ENCODE measurements around the gene MAJIN.

Gene MAJIN

DNA sequence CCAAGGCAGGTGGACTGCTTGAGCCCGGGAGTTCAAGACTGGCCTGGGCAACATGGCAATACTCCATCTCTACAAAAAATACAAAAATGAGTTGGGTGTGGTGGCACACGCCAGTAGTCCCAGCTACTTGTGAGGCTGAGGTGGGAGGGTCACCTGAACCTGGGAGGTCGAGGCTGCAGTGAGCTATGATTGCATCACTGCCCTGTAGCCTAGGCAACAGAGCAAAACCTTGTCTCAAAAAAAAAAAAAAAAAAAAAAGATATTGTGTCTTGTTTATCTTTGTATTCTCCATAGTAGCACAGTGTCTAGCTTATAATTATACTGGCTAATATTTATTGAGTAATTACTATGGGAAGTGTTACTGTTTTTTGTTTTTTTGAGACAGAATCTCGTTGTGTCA lies 20.4 kb downstream of the MAJIN start:
- Histone ChIP-seq H3K36me3 (ENCODE audit: insufficient read depth, low read length) (no peaks in the 10 kb centered on the region), H3K4me1 (ENCODE audit: control insufficient read depth, insufficient read depth, low read length) (no peaks in the 10 kb centered on the region), H3K4me2 (ENCODE audit: low read length) (no peak overlapping the region), H3K9me3 (replicated peaks; ENCODE audit: low read length) (no peaks in the 10 kb centered on the region), H3K4me3 (ENCODE audit: low read length) (no peak overlapping the region), H3K9ac (ENCODE audit: low read depth, low read length) (no peak overlapping the region), H3K27me3 (ENCODE audit: control insufficient read depth, insufficient read depth, low read length) (peaks cover 59% of the 10 kb centered on the region)

- Histone ChIP-seq H3K9ac (ENCODE audit: low read depth, low read length) (no peak overlapping the region), H3K27me3 (ENCODE audit: control insufficient read depth, insufficient read depth, low read length) (peaks cover 61% of the 10 kb centered on the region), H3K36me3 (ENCODE audit: insufficient read depth, low read length) (no peaks in the 10 kb centered on the region), H3K4me1 (ENCODE audit: control insufficient read depth, insufficient read depth, low read length) (no peaks in the 10 kb centered on the region), H3K9me3 (replicated peaks; ENCODE audit: low read length) (no peaks in the 10 kb centered on the region), H3K4me3 (ENCODE audit: low read length) (no peak overlapping the region), H3K4me2 (ENCODE audit: low read length) (no peak overlapping the region)
These were observed 24.6 kb downstream of the MAJIN start for GRCh38 chr11:64947208-64947814.

GRCh38 chr11:64936539-64936938 lies 35.4 kb downstream of the MAJIN start:
- no peaks in the 10 kb centered on the region for H3K9me3 ChIP-seq (replicated peaks; ENCODE audit: low read length)
- peaks cover 38% of the 10 kb centered on the region for H3K36me3 ChIP-seq (ENCODE audit: insufficient read depth, low read length)
- H3K4me1 ChIP-seq (ENCODE audit: control insufficient read depth, insufficient read depth, low read length) = peaks cover 7% of the 10 kb centered on the region
- H3K4me2 ChIP-seq (ENCODE audit: low read length) = no peak overlapping the region
- no peak overlapping the region for H3K9ac ChIP-seq (ENCODE audit: low read depth, low read length)
- H3K4me3 ChIP-seq (ENCODE audit: low read length) = no peak overlapping the region
- peaks cover 8% of the 10 kb centered on the region for H3K27me3 ChIP-seq (ENCODE audit: control insufficient read depth, insufficient read depth, low read length)

DNA sequence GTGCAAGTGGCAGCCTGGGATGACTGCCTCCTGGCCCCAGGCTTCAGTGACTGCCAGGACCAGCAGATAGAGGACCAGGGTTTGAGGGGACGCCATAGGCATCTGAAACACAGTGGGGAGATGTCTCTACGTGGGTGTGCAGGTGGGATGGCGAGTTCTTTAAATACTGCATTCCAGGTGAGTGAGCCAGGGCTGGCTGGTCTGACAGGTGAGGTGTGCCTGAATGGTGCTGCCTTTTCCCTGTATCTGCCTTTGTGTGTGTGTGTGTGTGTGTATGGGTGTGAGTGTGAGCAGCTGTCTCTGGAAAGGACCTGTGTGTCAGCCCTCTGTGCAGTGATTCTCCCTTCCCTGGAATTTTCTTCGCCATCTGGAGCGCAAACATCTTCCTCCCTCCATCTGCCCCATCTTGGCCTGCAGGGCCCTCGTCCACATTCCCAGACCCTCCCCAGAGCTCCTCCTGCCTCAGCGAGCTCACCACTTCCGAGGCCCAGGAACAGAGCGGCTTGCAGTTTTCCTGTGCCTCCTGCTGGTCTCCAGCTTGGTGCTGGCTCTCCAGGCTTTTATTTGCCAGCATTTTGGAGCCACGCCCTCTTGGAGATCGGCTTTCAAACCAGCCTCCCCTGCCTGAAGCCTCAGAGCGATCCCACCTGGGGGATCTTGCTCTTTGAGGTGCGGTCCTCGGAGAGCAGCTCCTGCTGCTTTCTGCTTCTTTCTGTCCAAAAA lies 36.4 kb downstream of the MAJIN start, which contains the start of gene GPHA2:
Gene GPHA2 (minus strand): TSS at position 535 of the 723 bp plus-strand sequence. CDS start 433 bp downstream, at position 102.
- H3K27me3 ChIP-seq (ENCODE audit: control insufficient read depth, insufficient read depth, low read length) = peaks cover 7% of the 10 kb centered on the region
- no peak within 1 kb of the TSS for H3K4me3 ChIP-seq (ENCODE audit: low read length)
- peaks cover 7% of the 10 kb centered on the region for H3K4me1 ChIP-seq (ENCODE audit: control insufficient read depth, insufficient read depth, low read length)
- H3K4me2 ChIP-seq (ENCODE audit: low read length) = no peak within 1 kb of the TSS
- H3K36me3 ChIP-seq (ENCODE audit: insufficient read depth, low read length) = peaks cover 48% of the 10 kb centered on the region
- H3K9ac ChIP-seq (ENCODE audit: low read depth, low read length) = no peak within 1 kb of the TSS
- no peaks in the 10 kb centered on the region for H3K9me3 ChIP-seq (replicated peaks; ENCODE audit: low read length)

DNA sequence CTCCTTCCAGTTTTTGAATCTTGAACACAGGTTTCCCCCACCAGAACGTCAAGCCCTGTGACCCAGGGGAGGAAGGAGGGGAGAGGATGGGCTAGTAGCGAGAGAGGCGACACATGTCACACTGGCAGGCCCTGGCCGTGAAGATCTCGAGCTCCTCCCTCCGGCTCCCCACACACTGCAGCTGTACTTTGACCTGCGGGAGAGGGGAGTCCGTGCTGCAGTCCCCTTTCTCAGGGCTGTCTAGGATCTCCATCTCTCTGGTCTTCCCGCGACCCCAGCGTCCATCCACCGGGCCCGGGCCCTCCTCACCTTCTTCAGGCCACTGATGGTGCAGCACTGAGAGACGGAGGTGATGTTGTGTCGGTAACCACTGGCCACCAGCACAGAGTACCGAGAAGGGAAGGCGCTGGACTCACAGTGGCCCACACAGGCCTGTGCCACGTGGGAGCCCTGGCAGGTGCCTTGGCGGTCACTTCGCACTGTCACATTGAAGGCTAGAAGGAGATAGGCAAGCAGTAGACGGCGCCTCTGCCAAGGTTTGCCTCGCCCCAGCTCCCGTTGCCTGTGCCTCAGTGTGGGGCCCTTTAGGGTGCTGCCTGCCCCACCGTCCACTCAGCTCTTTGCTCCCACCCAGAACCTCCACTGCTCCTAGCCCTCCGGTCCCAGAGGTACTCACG lies 37.1 kb downstream of the MAJIN start:
- H3K4me1 ChIP-seq (ENCODE audit: control insufficient read depth, insufficient read depth, low read length) = peaks cover 7% of the 10 kb centered on the region
- H3K4me3 ChIP-seq (ENCODE audit: low read length) = no peak overlapping the region
- peaks cover 7% of the 10 kb centered on the region for H3K27me3 ChIP-seq (ENCODE audit: control insufficient read depth, insufficient read depth, low read length)
- peaks cover 55% of the 10 kb centered on the region for H3K36me3 ChIP-seq (ENCODE audit: insufficient read depth, low read length)
- H3K9me3 ChIP-seq (replicated peaks; ENCODE audit: low read length) = no peaks in the 10 kb centered on the region
- H3K9ac ChIP-seq (ENCODE audit: low read depth, low read length) = no peak overlapping the region
- no peak overlapping the region for H3K4me2 ChIP-seq (ENCODE audit: low read length)

DNA sequence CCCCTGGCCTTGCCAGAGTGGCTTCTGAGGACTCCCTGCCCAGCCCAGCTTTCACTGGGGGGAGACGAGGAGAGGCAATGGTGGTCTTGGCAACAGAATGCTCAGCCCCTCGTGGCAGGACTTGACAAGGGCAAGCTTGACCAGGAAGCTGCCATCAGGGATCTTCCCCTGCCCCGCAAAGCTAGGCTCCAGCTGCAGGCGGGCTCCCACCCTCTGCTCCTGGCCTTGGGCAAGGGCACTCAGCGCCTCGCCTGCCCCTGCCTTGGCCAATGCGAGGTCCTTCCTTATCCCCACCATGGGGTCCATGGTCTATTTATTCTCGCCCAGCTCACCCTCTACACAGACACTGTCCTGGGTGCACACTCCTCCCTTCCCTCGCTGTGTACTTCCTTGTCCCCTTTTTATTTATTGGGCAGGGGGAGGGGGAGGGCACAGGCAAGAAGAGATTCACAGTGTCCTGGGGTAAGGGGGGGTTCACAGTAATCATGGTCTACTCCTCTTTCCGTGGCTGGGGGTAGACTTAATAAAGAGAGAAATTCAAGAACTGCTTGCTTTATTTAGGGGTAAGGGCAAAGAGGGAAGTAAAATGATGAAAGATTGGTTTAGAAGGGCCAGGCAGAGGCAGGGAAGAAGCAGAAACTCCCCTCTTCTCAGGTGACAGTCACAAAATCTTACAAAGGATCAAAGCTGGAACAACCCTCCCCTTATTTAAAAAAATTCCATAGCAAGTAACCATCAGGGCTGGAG lies 37.8 kb downstream of the MAJIN start:
- Histone ChIP-seq H3K36me3 (ENCODE audit: insufficient read depth, low read length) (peaks cover 55% of the 10 kb centered on the region), H3K4me1 (ENCODE audit: control insufficient read depth, insufficient read depth, low read length) (peaks cover 7% of the 10 kb centered on the region), H3K4me3 (ENCODE audit: low read length) (no peak overlapping the region), H3K27me3 (ENCODE audit: control insufficient read depth, insufficient read depth, low read length) (peaks cover 7% of the 10 kb centered on the region), H3K9me3 (replicated peaks; ENCODE audit: low read length) (no peaks in the 10 kb centered on the region), H3K4me2 (ENCODE audit: low read length) (no peak overlapping the region), H3K9ac (ENCODE audit: low read depth, low read length) (no peak overlapping the region)

GRCh38 chr11:64933213-64933934 lies 38.5 kb downstream of the MAJIN start:
- Histone ChIP-seq H3K4me3 (ENCODE audit: low read length) (no peak overlapping the region), H3K27me3 (ENCODE audit: control insufficient read depth, insufficient read depth, low read length) (peaks cover 3% of the 10 kb centered on the region), H3K4me1 (ENCODE audit: control insufficient read depth, insufficient read depth, low read length) (peaks cover 7% of the 10 kb centered on the region), H3K36me3 (ENCODE audit: insufficient read depth, low read length) (peaks cover 55% of the 10 kb centered on the region), H3K4me2 (ENCODE audit: low read length) (no peak overlapping the region), H3K9me3 (replicated peaks; ENCODE audit: low read length) (no peaks in the 10 kb centered on the region), H3K9ac (ENCODE audit: low read depth, low read length) (no peak overlapping the region)

GRCh38 chr11:64932324-64932723 lies 39.6 kb downstream of the MAJIN start:
- Histone ChIP-seq H3K4me2 (ENCODE audit: low read length) (no peak overlapping the region), H3K9me3 (replicated peaks; ENCODE audit: low read length) (no peaks in the 10 kb centered on the region), H3K36me3 (ENCODE audit: insufficient read depth, low read length) (peaks cover 64% of the 10 kb centered on the region), H3K4me3 (ENCODE audit: low read length) (no peak overlapping the region), H3K27me3 (ENCODE audit: control insufficient read depth, insufficient read depth, low read length) (no peaks in the 10 kb centered on the region), H3K4me1 (ENCODE audit: control insufficient read depth, insufficient read depth, low read length) (peaks cover 7% of the 10 kb centered on the region), H3K9ac (ENCODE audit: low read depth, low read length) (no peak overlapping the region)

DNA sequence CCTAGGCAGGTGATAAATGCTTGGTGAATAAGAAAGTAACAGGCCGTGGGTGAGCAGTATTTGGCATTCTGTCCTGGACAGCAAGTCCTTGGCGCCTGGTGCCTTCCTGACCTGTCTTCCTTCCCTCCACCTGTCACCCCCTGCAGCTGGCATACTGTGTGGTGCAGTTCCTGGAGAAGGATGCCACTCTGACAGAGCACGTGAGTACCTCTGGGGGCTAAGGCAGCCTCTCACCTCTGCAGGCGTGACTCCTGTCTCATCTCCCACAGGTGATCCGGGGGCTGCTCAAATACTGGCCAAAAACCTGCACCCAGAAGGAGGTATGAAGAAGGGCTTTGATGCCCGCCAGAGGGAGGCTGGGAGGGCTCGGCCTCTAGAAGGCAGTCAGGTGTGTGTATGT lies 40.6 kb downstream of the MAJIN start:
- Histone ChIP-seq H3K4me2 (ENCODE audit: low read length) (no peak overlapping the region), H3K36me3 (ENCODE audit: insufficient read depth, low read length) (peaks cover 72% of the 10 kb centered on the region), H3K4me1 (ENCODE audit: control insufficient read depth, insufficient read depth, low read length) (peaks cover 4% of the 10 kb centered on the region), H3K27me3 (ENCODE audit: control insufficient read depth, insufficient read depth, low read length) (no peaks in the 10 kb centered on the region), H3K9me3 (replicated peaks; ENCODE audit: low read length) (no peaks in the 10 kb centered on the region), H3K9ac (ENCODE audit: low read depth, low read length) (no peak overlapping the region), H3K4me3 (ENCODE audit: low read length) (no peak overlapping the region)

DNA sequence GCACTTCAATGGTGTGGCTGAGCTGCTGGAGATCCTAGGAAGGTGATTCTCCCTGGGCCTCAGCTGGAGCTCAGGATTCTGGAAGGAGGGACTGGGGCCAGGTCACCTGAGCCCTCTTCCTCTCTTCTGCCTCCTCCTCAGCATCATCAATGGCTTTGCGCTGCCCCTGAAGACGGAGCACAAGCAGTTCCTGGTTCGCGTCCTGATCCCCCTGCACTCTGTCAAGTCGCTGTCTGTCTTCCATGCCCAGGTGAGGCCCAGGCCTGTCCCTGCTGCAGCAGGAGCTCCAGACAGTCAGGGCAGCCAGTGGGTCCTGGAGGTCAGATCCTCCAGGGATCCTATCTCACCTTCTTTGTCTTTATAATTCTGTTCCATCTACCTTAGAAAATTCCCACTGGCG lies 41.6 kb downstream of the MAJIN start:
- Histone ChIP-seq H3K9ac (ENCODE audit: low read depth, low read length) (no peak overlapping the region), H3K9me3 (replicated peaks; ENCODE audit: low read length) (no peaks in the 10 kb centered on the region), H3K27me3 (ENCODE audit: control insufficient read depth, insufficient read depth, low read length) (no peaks in the 10 kb centered on the region), H3K36me3 (ENCODE audit: insufficient read depth, low read length) (peaks cover 72% of the 10 kb centered on the region), H3K4me1 (ENCODE audit: control insufficient read depth, insufficient read depth, low read length) (peaks cover 8% of the 10 kb centered on the region), H3K4me3 (ENCODE audit: low read length) (no peak overlapping the region), H3K4me2 (ENCODE audit: low read length) (no peak overlapping the region)

- H3K36me3 ChIP-seq (ENCODE audit: insufficient read depth, low read length) = peaks cover 65% of the 10 kb centered on the region
- H3K4me2 ChIP-seq (ENCODE audit: low read length) = no peak overlapping the region
These were observed 42.3 kb downstream of the MAJIN start for GRCh38 chr11:64929625-64930024.

More at GRCh38 chr11:64929625-64930024, 42.3 kb downstream of the MAJIN start:
- H3K27me3 ChIP-seq (ENCODE audit: control insufficient read depth, insufficient read depth, low read length) = no peaks in the 10 kb centered on the region
- H3K9ac ChIP-seq (ENCODE audit: low read depth, low read length) = no peak overlapping the region
- H3K4me1 ChIP-seq (ENCODE audit: control insufficient read depth, insufficient read depth, low read length) = peaks cover 8% of the 10 kb centered on the region
- H3K4me3 ChIP-seq (ENCODE audit: low read length) = no peak overlapping the region
- no peaks in the 10 kb centered on the region for H3K9me3 ChIP-seq (replicated peaks; ENCODE audit: low read length)

All from skeletal muscle satellite cell (primary cell).